Suprapubic skin (tissue), 4 donors: ENCODE measurements around the gene PGK1.
"Not testable (repeated sequence)": the region's sequence is repeated elsewhere in the genome, so short reads cannot be mapped to it uniquely, and the experiment has no call there.

ENCODE experiments used
- CTCF ChIP-seq, 2 donors: fragments of 200-600 bp in 1 of 2; fragments of 450-650 bp in 1 of 2; sonication (generic) in 1 of 2; IDR thresholded peaks; one replicate each; pipeline ENCODE4 v1.5.1; 2016 to 2019; ENCODE audit warnings: antibody characterized with exemption in 2 of 2, mild to moderate bottlenecking in 1 of 2, moderate library complexity in 1 of 2
- POLR2A ChIP-seq, 2 donors: fragments of 450-650 bp; IDR thresholded peaks; one replicate each; pipeline ENCODE4 v1.6.1; 2017; ENCODE audit warnings: antibody characterized with exemption in 2 of 2, mild to moderate bottlenecking in 2 of 2, moderate library complexity in 2 of 2
- POLR2AphosphoS5 ChIP-seq, 3 donors: sonication (generic); formaldehyde crosslinking; IDR thresholded peaks; one replicate each; pipeline ENCODE4 v1.6.1; 2017; ENCODE audit warnings: antibody characterized with exemption in 3 of 3

- not testable (repeated sequence) for TF ChIP-seq CTCF, POLR2A, POLR2AphosphoS5 (IDR thresholded peaks at IDR 0.05)
These were observed 43.0 kb downstream of the PGK1 start for GRCh38 chrX:78147002-78147540.
